Neural progenitor cell (in vitro differentiated cells): ENCODE measurements around the gene CD58. TPM values are rescaled to one million over a fixed set of nuclear protein-coding genes. Genes with fewer than 3 reads are reported as not detected.

Experiments
- DNase-seq: peaks from one replicate; pipeline ENCODE4 v3.0.0-alpha.2; 2016; ENCODE audit warnings: low spot score
- H2AFZ ChIP-seq: fragments of 200-600 bp; sonication (generic); replicated peaks from 2 replicates; pipeline ENCODE4 v1.6.1; 2016; ENCODE audit warnings: antibody characterized with exemption
- H3F3A ChIP-seq: fragments of 200-600 bp; sonication (generic); 2 replicates; pipeline ENCODE4 v1.6.1; 2016; ENCODE audit warnings: antibody characterized with exemption, low read depth
- H3K27ac ChIP-seq: fragments of 200-600 bp; sonication (generic); 2 replicates; pipeline ENCODE4 v1.5.1; 2016; ENCODE audit warnings: mild to moderate bottlenecking
- H3K27me3 ChIP-seq: fragments of 200-600 bp; sonication (generic); 2 replicates; pipeline ENCODE4 v1.6.1; 2016; ENCODE audit warnings: mild to moderate bottlenecking, moderate library complexity
- H3K36me3 ChIP-seq: fragments of 200-600 bp; sonication (generic); 2 replicates; pipeline ENCODE4 v1.5.1; 2016
- H3K4me1 ChIP-seq: fragments of 200-600 bp; sonication (generic); 2 replicates; pipeline ENCODE4 v1.6.1; 2016; ENCODE audit warnings: mixed run types
- H3K4me2 ChIP-seq: fragments of 200-600 bp; sonication (generic); 2 replicates; pipeline ENCODE4 v1.6.1; 2016
- H3K4me3 ChIP-seq: fragments of 200-600 bp; sonication (generic); 2 replicates; pipeline ENCODE4 v1.5.1; 2016
- H3K79me2 ChIP-seq: fragments of 200-600 bp; sonication (generic); 2 replicates; pipeline ENCODE4 v1.6.1; 2016; ENCODE audit warnings: low read depth
- H3K9ac ChIP-seq: fragments of 200-600 bp; sonication (generic); 2 replicates; pipeline ENCODE4 v1.6.1; 2016
- H3K9me3 ChIP-seq: fragments of 200-600 bp; sonication (generic); 2 replicates; pipeline ENCODE4 v1.5.1; 2016; ENCODE audit warnings: low read depth
- H4K20me1 ChIP-seq: fragments of 200-600 bp; sonication (generic); 2 replicates; pipeline ENCODE4 v1.6.1; 2016; ENCODE audit warnings: low read depth
- H3K27ac Mint-ChIP-seq: 3 replicates; pipeline ENCODE4 v1.8.0; 2021; ENCODE audit warnings: mixed read lengths
- H3K27me3 Mint-ChIP-seq: 2 replicates; pipeline ENCODE4 v1.8.0; 2022; ENCODE audit warnings: low read depth, mild to moderate bottlenecking, inconsistent platforms, moderate library complexity, mixed read lengths; ENCODE audit not compliant: insufficient read depth
- H3K36me3 Mint-ChIP-seq: 3 replicates; pipeline ENCODE4 v1.8.0; 2021; ENCODE audit warnings: mixed read lengths
- H3K4me1 Mint-ChIP-seq: 3 replicates; pipeline ENCODE4 v1.8.0; 2021; ENCODE audit warnings: mixed read lengths
- H3K4me3 Mint-ChIP-seq: 3 replicates; pipeline ENCODE4 v1.8.0; 2021; ENCODE audit warnings: mild to moderate bottlenecking, moderate library complexity, mixed read lengths
- H3K9me3 Mint-ChIP-seq: 3 replicates; pipeline ENCODE4 v1.8.0; 2020; ENCODE audit warnings: mixed read lengths
- CTCF ChIP-seq: fragments of 200-600 bp; sonication (generic); IDR thresholded peaks from 2 replicates; pipeline ENCODE4 v1.5.1; 2017; ENCODE audit warnings: antibody characterized with exemption, mild to moderate bottlenecking
- EZH2 ChIP-seq: fragments of 200-600 bp; sonication (generic); IDR thresholded peaks from 2 replicates; pipeline ENCODE4 v1.6.1; 2017; ENCODE audit warnings: antibody characterized with exemption, mild to moderate bottlenecking, moderate library complexity
- EZH2phosphoT487 ChIP-seq: fragments of 200-600 bp; sonication (generic); IDR thresholded peaks from 2 replicates; pipeline ENCODE4 v1.6.1; 2017; ENCODE audit warnings: antibody characterized with exemption
- total RNA-seq: library from RNA; depleted of rRNA; stranded (reverse); fragments of >200 nt; gene quantifications from 2 replicates; pipeline ENCODE4 v1.2.3, GENCODE V29; 2015; ENCODE audit warnings: low replicate concordance

The CD58 gene
- total RNA-seq, 1 donor from 2014 or later: 14.6 TPM

GRCh38 chr1:116568662-116569380 lies 2.0 kb downstream of the CD58 start:
- no peak for DNase-seq
- peaks cover 10% of the 10 kb centered on the region for H3K9me3 Mint-ChIP-seq
- Histone ChIP-seq H3K4me2 (no peak overlapping the region), H4K20me1 (no peaks in the 10 kb centered on the region), H3F3A (peaks cover 4% of the 10 kb centered on the region), H3K9me3 (no peaks in the 10 kb centered on the region), H3K4me3 (no peak overlapping the region), H3K27me3 (peaks cover 12% of the 10 kb centered on the region), H3K36me3 (no peaks in the 10 kb centered on the region), H3K27ac (no peak overlapping the region), H3K79me2 (no peaks in the 10 kb centered on the region), H3K4me1 (no peaks in the 10 kb centered on the region), H2AFZ (no peak overlapping the region), H3K9ac (no peak overlapping the region)
- H3K4me1 Mint-ChIP-seq: peaks cover 20% of the 10 kb centered on the region
- peaks cover 7% of the 10 kb centered on the region for H3K36me3 Mint-ChIP-seq
- TF ChIP-seq EZH2 (no peak), CTCF (no peak), EZH2phosphoT487 (no peak)
- peak overlapping the region; percentile 87 for H3K4me3 Mint-ChIP-seq
- H3K27me3 Mint-ChIP-seq: peaks cover 5% of the 10 kb centered on the region
- peak overlapping the region; percentile 75 for H3K27ac Mint-ChIP-seq

GRCh38 chr1:116567790-116568661 lies 2.8 kb downstream of the CD58 start:
- Mint-ChIP-seq H3K27me3 (peaks cover 6% of the 10 kb centered on the region), H3K4me3 (no peak overlapping the region)

GRCh38 chr1:116565222-116565621 lies 5.6 kb downstream of the CD58 start:
- Mint-ChIP-seq H3K36me3 (peaks cover 12% of the 10 kb centered on the region), H3K4me3 (no peak overlapping the region), H3K9me3 (peaks cover 20% of the 10 kb centered on the region), H3K27ac (no peak overlapping the region), H3K4me1 (peaks cover 9% of the 10 kb centered on the region), H3K27me3 (peaks cover 9% of the 10 kb centered on the region)
- H3K9ac ChIP-seq: no peak overlapping the region
- H3K4me2 ChIP-seq: no peak overlapping the region
- no peak for DNase-seq
- H3K9me3 ChIP-seq: no peaks in the 10 kb centered on the region
- TF ChIP-seq EZH2phosphoT487 (no peak), CTCF (no peak), EZH2 (no peak)
- no peaks in the 10 kb centered on the region for H3K79me2 ChIP-seq
- peaks cover 4% of the 10 kb centered on the region for H3F3A ChIP-seq
- no peaks in the 10 kb centered on the region for H3K36me3 ChIP-seq
- H4K20me1 ChIP-seq: no peaks in the 10 kb centered on the region
- no peak overlapping the region for H3K27ac ChIP-seq
- H3K27me3 ChIP-seq: no peaks in the 10 kb centered on the region
- H2AFZ ChIP-seq: no peak overlapping the region
- H3K4me1 ChIP-seq: no peaks in the 10 kb centered on the region
- no peak overlapping the region for H3K4me3 ChIP-seq

More at GRCh38 chr1:116567790-116568661, 2.8 kb downstream of the CD58 start:
- Histone ChIP-seq H3K4me3 (no peak overlapping the region), H3K4me2 (no peak overlapping the region), H3K9ac (no peak overlapping the region), H3K9me3 (no peaks in the 10 kb centered on the region), H3K4me1 (no peaks in the 10 kb centered on the region), H3K79me2 (no peaks in the 10 kb centered on the region), H3K27ac (no peak overlapping the region), H2AFZ (no peak overlapping the region), H3K36me3 (no peaks in the 10 kb centered on the region), H4K20me1 (no peaks in the 10 kb centered on the region), H3K27me3 (peaks cover 12% of the 10 kb centered on the region), H3F3A (peaks cover 4% of the 10 kb centered on the region)
- H3K9me3 Mint-ChIP-seq: peaks cover 12% of the 10 kb centered on the region
- no peak overlapping the region for H3K27ac Mint-ChIP-seq
- peaks cover 7% of the 10 kb centered on the region for H3K36me3 Mint-ChIP-seq
- H3K4me1 Mint-ChIP-seq: peaks cover 20% of the 10 kb centered on the region
- DNase-seq: no peak
- TF ChIP-seq CTCF: no peak
- TF ChIP-seq EZH2: no peak
- no peak for TF ChIP-seq EZH2phosphoT487
